AML-193 (cell line): Measurements from ENCODE around the gene EIF4B.
A peak's percentile ranks its signal among the peaks of the same experiment; 100 is the strongest.

ENCODE experiments used
- DNase-seq, 2 experiments: peaks; one replicate each; lab custom pipeline; 2025; lab: John Stamatoyannopoulos, UW

The EIF4B gene

GRCh38 chr12:53057816-53058500 is 51.7 kb downstream of the EIF4B start:
- no peak for DNase-seq

- DNase-seq: no peak
Measured at GRCh38 chr12:53058674-53059433, 52.6 kb downstream of the EIF4B start.

DNA sequence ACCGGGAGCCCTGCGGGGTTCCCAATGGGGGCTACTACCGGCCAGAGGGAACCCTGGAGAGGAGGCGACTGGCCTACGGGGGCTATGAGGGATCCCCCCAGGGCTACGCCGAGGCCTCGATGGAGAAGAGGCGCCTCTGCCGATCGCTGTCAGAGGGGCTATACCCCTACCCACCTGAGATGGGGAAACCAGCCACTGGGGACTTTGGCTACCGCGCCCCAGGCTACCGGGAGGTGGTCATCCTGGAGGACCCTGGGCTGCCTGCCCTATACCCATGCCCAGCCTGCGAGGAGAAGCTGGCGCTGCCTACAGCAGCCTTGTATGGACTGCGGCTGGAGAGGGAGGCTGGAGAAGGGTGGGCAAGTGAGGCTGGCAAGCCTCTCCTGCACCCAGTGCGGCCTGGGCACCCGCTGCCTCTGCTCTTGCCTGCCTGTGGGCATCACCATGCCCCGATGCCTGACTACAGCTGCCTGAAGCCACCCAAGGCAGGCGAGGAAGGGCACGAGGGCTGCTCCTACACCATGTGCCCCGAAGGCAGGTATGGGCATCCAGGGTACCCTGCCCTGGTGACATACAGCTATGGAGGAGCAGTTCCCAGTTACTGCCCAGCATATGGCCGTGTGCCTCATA is 53.3 kb downstream of the EIF4B start:
- no peak for DNase-seq

DNA sequence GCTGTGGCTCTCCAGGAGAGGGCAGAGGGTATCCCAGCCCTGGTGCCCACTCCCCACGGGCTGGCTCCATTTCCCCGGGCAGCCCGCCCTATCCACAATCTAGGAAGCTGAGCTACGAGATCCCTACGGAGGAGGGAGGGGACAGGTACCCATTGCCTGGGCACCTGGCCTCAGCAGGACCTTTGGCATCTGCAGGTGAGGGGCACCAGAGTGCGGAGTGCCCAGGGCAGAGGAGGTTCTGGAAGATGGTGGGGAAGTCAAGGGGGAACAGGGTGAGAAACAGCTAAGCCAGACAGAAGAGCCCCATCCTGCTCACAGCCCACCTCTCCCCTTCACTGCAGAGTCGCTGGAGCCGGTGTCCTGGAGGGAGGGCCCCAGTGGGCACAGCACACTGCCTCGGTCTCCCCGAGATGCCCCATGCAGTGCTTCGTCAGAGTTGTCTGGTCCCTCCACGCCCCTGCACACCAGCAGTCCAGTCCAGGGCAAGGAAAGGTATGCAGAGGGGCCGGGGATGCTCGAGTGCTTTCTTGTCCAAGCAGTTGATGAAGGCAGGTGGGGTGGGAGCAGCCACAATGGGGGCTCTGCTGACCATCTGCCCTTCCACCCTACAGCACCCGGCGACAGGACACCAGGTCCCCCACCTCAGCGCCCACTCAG is 53.9 kb downstream of the EIF4B start:
- DNase-seq: no peak

DNA sequence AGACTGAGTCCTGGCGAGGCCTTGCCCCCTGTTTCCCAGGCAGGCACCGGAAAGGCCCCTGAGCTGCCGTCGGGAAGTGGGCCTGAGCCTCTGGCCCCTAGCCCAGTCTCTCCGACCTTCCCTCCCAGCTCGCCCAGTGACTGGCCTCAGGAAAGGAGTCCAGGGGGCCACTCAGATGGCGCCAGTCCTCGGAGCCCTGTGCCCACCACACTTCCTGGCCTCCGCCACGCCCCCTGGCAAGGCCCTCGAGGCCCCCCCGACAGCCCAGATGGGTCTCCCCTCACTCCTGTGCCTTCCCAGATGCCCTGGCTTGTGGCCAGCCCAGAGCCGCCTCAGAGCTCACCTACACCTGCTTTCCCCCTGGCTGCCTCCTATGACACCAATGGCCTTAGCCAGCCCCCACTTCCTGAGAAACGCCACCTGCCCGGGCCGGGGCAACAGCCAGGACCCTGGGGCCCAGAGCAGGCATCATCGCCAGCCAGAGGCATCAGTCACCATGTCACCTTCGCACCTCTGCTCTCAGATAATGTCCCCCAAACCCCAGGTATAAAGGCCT is 54.5 kb downstream of the EIF4B start:
- DNase-seq: no peak

- no peak for DNase-seq
Measured at GRCh38 chr12:53061404-53062010, 55.3 kb downstream of the EIF4B start.

DNA sequence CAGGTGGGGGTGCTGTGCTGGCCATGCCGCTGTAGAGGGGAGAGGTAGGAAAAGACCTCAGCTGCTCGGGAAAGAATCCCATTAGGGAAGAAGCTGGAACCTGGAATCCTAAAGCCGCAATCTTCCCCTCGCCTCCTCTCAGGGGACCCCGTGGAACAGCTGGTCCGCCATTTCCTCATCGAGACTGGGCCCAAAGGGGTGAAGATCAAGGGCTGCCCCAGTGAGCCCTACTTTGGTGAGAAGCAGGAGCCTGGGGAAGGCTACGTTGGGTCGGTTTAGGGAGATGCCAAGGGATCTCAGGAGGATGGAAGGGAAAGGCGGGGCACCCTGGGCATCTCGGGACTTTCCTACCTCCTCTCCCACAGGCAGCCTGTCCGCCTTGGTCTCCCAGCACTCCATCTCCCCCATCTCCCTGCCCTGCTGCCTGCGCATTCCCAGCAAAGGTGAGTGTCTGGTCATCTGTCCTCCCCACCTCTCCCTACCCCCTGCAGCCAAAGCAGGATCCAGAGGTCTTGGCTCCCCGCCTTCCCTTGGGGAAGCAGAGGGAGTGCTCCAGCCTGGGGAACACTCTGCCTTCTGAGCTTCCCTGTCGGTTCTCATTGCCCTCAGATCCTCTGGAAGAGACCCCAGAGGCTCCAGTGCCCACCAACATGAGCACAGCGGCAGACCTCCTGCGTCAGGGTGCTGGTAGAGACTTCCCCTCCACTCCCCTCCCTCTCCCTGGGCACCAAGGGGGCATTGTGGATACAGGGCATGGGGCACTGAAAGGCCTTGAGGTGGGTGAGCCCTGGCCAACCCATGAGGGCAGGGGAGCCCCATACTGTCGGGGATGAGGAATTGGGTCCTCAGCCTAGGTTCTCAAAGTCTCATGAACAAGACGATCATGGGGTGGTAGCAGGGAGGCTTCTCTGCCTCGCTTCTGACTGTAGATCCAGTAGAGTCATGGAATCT is 56.0 kb downstream of the EIF4B start:
- DNase-seq: no peak

DNA sequence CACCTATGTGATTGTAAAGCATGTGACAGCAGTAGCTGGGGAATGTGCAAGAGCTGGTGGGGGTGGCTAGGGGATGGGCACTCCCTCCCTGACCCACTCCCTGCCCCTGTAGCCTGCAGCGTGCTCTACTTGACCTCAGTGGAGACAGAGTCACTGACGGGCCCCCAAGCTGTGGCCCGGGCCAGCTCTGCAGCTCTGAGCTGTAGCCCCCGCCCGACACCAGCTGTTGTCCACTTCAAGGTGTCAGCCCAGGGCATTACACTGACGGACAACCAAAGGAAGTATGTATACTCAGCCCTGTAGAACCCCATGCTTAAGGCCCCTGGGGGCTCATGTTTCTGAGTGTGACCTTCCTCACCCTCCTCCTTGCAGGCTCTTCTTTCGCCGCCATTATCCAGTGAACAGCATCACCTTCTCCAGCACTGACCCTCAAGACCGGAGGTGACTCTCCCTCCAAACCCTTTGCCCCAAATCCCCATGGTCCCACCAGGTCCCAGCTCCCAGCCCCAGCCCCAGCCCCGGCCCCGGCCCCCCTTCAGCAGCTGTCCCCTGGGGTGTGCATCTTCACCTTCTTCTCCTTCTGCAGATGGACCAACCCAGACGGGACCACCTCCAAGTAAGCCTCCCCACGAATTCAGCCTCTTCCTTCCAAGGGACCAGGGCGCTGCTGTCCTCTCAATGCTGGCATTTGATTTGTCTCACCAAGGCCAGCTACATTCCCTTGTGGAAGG is 56.9 kb downstream of the EIF4B start:
- DNase-seq: no peak

DNA sequence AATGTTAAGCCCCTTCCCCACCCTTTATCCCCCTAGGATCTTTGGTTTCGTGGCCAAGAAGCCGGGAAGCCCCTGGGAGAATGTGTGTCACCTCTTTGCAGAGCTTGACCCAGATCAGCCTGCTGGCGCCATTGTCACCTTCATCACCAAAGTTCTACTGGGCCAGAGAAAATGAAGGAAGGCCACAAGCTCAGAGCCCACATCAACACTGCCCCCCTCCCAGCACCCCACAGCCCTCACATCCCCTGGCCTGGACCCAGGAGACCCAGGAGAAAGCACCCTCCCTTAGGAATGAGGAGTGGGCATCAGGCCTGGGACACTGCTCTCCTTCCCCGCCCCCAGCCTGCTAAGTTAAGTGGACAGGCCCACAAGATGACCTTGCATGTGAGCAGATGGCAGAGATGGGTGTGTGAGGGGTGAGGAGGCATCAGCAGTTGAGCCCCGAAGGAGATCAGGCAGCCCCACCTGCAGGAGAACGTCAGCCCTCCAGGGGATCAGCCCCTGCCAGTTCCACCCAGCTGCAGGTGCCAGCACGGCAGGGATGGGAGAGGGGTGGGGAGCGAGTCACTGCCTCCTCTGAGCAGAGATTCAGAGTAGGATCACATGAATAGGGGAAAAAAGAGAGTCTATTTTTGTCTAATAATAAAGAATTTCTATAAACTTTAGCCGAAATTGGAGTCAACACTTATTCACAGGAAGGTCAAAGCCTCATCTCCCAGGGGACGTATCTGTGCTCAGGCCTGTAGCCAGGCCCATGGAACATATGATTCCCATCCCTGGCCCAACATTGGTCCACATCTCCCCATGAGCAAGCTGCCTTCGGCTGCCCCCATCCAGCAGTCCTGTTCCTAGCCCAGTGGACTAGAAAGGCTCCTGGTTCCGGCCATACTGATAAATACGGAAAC is 57.7 kb downstream of the EIF4B start:
- DNase-seq: no peak

GRCh38 chr12:53064613-53065436 is 58.6 kb downstream of the EIF4B start:
- DNase-seq: no peak

DNA sequence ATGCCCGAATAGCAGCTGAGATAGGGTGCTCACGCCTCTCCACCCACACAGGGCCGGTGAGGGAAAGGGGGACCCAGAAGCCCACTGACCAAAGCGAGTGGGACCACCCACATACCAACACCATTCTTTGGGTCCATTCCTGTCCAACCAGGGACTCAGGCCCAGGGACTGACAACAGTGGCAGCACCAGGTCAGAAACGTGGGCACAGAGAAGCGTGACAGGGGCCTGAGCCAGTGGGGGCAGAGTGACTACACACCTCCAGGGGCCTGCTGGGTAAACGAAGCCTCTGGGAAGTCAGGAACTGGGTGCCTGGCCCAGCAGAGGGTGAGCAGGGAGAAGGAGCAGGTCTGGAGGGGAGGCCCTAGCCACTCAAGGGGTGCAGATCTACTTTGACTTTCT is 59.2 kb downstream of the EIF4B start:
- DNase-seq: no peak

- peak; percentile 33 to 37 for DNase-seq
Measured at GRCh38 chr12:53065975-53066931, 60.0 kb downstream of the EIF4B start.

- DNase-seq: no peak
Measured at GRCh38 chr12:53067074-53067992, 61.1 kb downstream of the EIF4B start.

DNA sequence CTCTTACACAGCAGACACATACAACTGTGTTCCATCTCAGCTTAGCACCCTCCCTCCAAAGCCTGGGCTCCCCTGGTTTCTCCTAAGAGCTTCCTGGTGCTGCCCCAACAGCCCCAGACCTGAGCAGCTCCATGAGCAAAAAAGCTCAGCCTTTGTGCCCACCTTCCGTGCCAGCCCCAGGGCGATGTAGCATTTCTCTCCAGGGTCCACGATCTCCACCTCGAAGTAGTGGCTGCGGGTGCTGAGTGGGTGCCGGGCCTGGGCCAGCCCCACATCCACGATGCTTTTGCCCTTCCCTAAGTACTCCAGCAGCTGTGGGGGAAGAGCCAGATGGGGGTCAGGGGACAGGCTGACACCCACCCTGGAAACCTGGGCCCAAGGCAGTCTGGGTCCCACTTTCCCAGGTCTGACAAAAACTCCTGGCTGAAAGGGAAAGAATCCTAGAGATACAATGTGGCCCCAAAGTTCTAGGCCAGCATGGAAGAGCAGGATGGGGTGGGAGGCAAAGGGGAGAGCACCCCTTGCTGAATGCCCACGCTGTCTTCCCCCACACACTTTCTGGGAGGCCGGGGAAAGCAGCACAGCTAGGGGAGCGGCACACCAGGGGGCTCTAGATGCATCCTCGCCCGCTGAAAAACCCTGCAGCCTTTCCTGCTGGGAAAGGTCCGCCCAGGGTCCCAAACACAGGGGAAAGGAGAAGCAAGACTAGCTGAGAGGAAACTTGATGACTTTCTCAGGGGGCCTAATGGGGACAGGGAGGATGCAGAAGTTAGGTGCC is 61.9 kb downstream of the EIF4B start:
- no peak for DNase-seq
